Activated naive CD4-positive, alpha-beta T cell treated with anti-CD3 and anti-CD28 coated beads for 36 hours (primary cell): Measurements from ENCODE around the gene R3HCC1L. TPM values are rescaled to one million over a fixed set of nuclear protein-coding genes. Genes with fewer than 3 reads are reported as not detected.

Experiments
- CTCF ChIA-PET: fragments of 350-600 bp; sonication (Branson Sonifier 250); formaldehyde crosslinking; loops from one replicate; lab custom pipeline; 2021; ENCODE audit warnings: antibody characterized with exemption; lab: Charles Lee
- DNase-seq: peaks from one replicate; pipeline ENCODE4 v3.0.0-alpha.2; 2020
- H3K27ac Mint-ChIP-seq: one replicate; pipeline ENCODE4 v1.8.0; 2021; ENCODE audit warnings: mild to moderate bottlenecking, mixed read lengths
- H3K27me3 Mint-ChIP-seq: one replicate; pipeline ENCODE4 v1.8.0; 2021; ENCODE audit warnings: low read depth, mixed read lengths
- H3K36me3 Mint-ChIP-seq: one replicate; pipeline ENCODE4 v1.8.0; 2021; ENCODE audit warnings: low read depth, mixed read lengths
- H3K4me1 Mint-ChIP-seq: one replicate; pipeline ENCODE4 v1.8.0; 2021; ENCODE audit warnings: low read depth, mixed read lengths
- H3K4me3 Mint-ChIP-seq: one replicate; pipeline ENCODE4 v1.8.0; 2021; ENCODE audit warnings: mild to moderate bottlenecking, moderate library complexity, mixed read lengths
- H3K9me3 Mint-ChIP-seq: one replicate; pipeline ENCODE4 v1.8.0; 2021; ENCODE audit warnings: mixed read lengths
- intact Hi-C: fragments of 100-400 bp; cut with micrococcal nuclease; formaldehyde crosslinking; loops from one replicate; pipeline ENCODE4 v1.15.1; 2023
- total RNA-seq, 2 experiments: library from RNA; stranded (reverse); gene quantifications; one replicate each; pipeline ENCODE4 v1.2.3, GENCODE V29; 2021

R3HCC1L gene
- 10 to 100 TPM; 13.4 to 13.6 TPM for total RNA-seq

DNA sequence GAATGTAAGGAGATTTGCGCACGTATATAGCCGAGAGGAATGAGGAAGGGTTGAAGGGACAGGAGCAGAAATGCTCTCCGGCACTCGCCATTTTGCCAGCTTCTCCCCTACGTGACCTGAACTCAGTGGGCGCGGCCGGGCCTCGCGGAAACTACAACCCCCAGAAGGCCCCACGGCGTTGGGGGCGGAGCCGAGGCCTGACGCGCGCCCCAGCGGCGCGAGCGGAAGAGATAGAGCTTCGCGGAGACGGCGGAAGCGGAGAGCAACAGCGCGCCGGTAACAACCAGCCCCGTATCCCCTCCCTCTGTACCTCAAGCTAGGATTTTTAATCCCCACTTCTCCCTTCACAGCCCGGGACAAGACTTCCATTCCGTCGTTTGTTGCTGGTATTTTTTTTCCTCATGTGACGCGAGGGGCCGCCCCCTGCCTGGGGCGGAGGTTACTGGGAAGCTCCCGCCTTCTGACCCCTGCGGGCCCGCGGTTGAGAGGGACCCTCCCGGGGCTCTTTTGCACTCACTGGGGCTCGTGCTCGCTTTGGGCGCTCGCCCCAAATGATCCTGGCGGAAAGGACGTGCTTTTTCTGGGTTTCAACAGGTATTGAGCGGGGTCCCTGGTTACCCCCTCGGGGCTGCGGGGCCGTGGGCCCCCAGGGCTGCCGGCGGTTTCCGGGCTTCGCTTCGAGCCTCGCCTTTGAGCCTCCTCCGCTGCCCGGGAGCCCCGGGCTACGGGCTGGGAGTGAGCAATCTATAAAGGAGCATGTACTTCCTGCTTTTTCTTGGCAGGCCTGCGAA lies at the start of gene R3HCC1L:
Gene R3HCC1L (plus strand): TSS at position 227 of the 791 bp plus-strand sequence. CDS start 73,458 bp downstream, outside the sequence.
- peak within 1 kb of the TSS; percentile 89 for H3K4me3 Mint-ChIP-seq
- peak within 1 kb of the TSS; percentile 96 for H3K27ac Mint-ChIP-seq
- intact Hi-C loops = loop anchor here (1.0 to 10.0 kb wide), 11 partner anchors 282 to 1598 kb away; partner anchors contain the start of genes ARHGAP19, AVPI1, COX15 and CUTC
- DNase-seq = peak; percentile 94
- no peaks in the 10 kb centered on the region for H3K27me3 Mint-ChIP-seq
- CTCF ChIA-PET = interaction anchor here (0.9 to 1.5 kb wide), 4 partner anchors 37 to 1547 kb away, joined by 3 to 4 read pairs (median 3); no protein-coding TSS in a partner anchor
- H3K9me3 Mint-ChIP-seq = no peaks in the 10 kb centered on the region
- H3K4me1 Mint-ChIP-seq = peaks cover 36% of the 10 kb centered on the region
- H3K36me3 Mint-ChIP-seq = peaks cover 4% of the 10 kb centered on the region

DNA sequence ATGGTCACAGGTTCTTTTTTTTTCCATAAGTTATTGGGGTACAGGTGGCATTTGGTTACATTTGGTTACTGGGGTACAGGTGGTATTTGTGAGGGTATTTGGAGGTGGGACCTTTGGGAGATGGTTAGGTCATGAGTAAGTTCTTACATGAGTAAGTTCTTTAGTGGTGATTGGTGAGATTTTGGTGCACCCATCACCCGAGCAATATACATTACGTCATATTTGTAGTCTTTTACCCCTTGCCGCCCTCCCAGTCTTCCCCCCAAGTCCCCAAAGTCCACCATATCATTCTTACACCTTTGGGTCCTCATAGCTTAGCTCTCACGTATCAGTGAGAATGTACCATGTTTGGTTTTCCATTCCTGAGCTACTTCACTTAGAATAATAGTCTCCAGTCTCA lies 49.2 kb upstream of the R3HCC1L start:
- intact Hi-C loops = no loop called here
- no peak overlapping the region for H3K27ac Mint-ChIP-seq
- H3K27me3 Mint-ChIP-seq = peaks cover 12% of the 10 kb centered on the region
- H3K9me3 Mint-ChIP-seq = no peaks in the 10 kb centered on the region
- H3K4me1 Mint-ChIP-seq = no peaks in the 10 kb centered on the region
- no peaks in the 10 kb centered on the region for H3K36me3 Mint-ChIP-seq
- DNase-seq = no peak
- no peak overlapping the region for H3K4me3 Mint-ChIP-seq
- CTCF ChIA-PET = no interaction called here

DNA sequence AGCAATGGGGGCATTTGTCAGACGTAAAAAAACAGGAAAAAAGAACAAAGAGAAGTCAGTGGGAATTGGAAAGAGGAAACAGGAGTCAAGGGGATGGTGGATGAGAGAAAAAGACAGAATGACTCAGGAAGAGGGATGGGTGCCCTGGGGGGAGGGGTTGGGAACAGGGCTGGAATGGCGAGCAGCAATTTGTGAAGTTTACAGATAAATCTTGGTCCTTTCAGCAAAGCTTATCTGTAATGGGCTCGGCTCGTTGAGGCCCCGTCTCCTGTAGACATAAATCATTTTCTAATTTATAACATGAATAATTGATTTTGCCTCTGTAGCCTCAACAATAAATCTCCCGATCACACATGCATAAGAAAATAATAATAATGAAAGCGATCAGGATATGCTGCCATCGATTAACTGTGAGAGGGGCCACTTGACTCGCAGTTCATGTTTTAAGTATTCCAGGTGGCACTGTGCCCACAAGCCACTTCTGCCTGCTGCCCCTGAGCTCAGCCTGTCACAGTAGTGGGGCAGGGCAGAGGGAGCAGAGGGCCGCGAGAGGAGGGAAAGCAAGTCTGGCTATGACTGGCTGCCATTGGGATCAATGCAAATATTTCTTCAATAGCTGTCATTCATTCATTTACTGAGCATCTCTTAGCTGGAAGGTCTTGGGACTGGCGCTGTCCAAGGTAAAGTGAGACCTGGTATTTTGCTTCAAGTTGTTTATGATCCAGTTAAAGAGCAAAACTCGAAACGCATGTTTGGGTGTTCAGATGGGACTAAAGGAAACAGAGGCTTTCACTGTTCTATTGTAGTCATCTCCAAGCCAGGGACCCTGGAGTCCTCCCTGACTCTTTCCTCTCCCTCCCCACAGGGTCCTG lies 47.4 kb upstream of the R3HCC1L start:
- Mint-ChIP-seq H3K4me3 (no peak overlapping the region), H3K4me1 (no peaks in the 10 kb centered on the region), H3K36me3 (no peaks in the 10 kb centered on the region), H3K27me3 (peaks cover 14% of the 10 kb centered on the region), H3K9me3 (no peaks in the 10 kb centered on the region), H3K27ac (no peak overlapping the region)
- CTCF ChIA-PET = no interaction called here
- DNase-seq = no peak
- intact Hi-C loops = no loop called here

DNA sequence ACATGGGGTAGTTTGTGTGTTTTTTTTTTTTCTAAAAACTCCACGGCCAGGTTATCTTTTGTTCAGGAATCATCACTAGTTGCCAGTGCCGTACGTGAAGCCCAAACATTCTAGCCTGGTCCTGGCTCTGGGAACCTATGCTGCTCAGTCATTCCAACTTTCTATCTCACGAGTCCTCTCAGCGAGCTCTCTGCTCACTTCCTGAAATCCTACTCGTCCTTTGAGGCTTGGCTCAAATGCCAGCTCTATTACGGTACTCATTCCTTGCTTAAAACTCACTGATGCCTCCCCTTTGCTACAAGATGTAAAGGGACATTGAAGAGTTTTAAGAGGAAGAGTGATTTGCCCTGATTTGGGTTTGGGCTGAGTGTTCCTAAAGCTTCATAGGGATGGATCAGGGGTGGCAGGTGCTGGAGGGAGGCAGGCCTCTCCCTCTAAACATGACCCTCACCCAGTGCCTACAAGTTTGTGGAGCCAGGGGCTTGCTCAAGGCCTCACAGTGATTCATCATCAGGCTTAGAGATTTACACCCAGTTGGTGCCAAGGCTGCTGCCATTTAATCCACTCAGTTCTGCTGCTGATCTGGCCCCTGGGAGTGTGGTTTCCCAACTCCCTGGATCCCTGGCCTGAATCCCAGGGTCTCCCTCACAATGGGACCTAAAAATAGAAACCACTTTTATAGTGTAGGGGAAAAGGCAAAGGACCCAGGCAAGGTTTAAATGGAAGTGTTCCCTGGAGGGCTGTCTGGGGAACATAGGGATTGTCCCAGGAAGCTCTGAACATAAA lies 46.1 kb upstream of the R3HCC1L start:
- no peaks in the 10 kb centered on the region for H3K9me3 Mint-ChIP-seq
- no peaks in the 10 kb centered on the region for H3K4me1 Mint-ChIP-seq
- CTCF ChIA-PET = no interaction called here
- no peak for DNase-seq
- intact Hi-C loops = no loop called here
- no peak overlapping the region for H3K4me3 Mint-ChIP-seq
- no peak overlapping the region for H3K27ac Mint-ChIP-seq
- no peaks in the 10 kb centered on the region for H3K36me3 Mint-ChIP-seq
- peaks cover 21% of the 10 kb centered on the region for H3K27me3 Mint-ChIP-seq

DNA sequence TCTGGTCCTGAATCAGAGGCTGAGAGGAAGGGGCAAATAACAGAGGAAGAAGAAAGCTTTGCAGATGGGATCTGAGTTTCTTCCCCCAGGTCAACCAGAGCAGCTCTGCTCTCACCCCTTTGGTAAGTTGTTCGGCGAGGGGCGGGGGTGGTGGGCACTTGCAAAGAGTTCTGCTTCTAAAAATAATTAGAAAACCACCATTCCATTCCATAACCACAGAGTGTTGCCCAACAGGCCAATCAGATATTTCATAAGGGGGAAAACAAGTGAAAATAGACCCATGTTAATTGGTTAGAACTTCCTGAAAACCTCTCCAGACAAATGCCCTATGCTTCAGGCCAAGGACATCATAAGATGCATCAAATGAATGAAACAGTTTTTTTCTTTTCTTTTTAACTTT lies 43.6 kb upstream of the R3HCC1L start:
- DNase-seq = no peak
- Mint-ChIP-seq H3K36me3 (no peaks in the 10 kb centered on the region), H3K4me3 (no peak overlapping the region), H3K9me3 (no peaks in the 10 kb centered on the region), H3K27ac (no peak overlapping the region), H3K4me1 (no peaks in the 10 kb centered on the region), H3K27me3 (peaks cover 21% of the 10 kb centered on the region)
- intact Hi-C loops = no loop called here
- CTCF ChIA-PET = no interaction called here

DNA sequence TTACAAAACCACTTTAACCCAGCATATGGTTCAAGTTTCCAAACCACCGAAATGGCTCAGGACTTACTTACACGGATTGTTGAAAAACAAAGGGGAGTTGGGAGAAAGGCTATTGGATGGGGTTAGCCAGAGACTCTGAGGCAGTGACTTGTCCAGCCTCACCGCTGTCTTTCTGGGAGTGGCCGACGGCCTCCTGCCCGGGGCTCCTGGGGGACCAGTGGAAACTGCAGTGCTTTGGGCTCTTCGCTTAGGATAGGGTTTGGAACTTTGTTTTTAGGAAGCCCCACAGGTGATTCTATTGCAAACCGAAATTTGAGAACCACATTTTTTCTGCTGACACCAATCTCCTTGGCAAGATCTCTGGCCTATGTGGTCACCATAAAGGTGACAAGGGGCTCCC lies 38.1 kb upstream of the R3HCC1L start:
- no peak overlapping the region for H3K27ac Mint-ChIP-seq
- no peak for DNase-seq
- intact Hi-C loops = no loop called here
- no peak overlapping the region for H3K4me3 Mint-ChIP-seq
- H3K36me3 Mint-ChIP-seq = no peaks in the 10 kb centered on the region
- CTCF ChIA-PET = no interaction called here
- H3K9me3 Mint-ChIP-seq = no peaks in the 10 kb centered on the region
- H3K4me1 Mint-ChIP-seq = no peaks in the 10 kb centered on the region
- H3K27me3 Mint-ChIP-seq = peaks cover 7% of the 10 kb centered on the region

DNA sequence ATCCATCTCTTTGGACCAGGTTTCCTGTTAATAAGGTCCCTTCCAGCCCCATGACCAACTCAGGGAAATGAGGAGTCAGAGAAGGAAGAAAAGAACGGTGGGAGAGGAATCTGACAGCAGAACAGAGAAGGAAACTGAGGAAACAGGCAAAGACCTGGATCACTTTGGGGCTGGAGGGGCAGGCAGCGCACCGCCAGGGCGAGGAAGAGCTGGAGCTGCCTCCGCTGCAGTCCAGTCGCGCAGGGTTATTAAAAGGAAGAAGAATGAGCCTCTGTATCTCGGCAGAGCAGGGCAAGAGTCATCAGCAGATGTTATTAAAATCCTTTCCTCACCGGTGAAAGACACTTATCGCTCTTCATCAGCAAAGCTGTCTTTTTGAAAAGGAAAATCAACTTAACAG lies 37.7 kb upstream of the R3HCC1L start:
- Mint-ChIP-seq H3K4me3 (no peak overlapping the region), H3K4me1 (no peaks in the 10 kb centered on the region), H3K9me3 (no peaks in the 10 kb centered on the region), H3K36me3 (no peaks in the 10 kb centered on the region), H3K27ac (no peak overlapping the region), H3K27me3 (peaks cover 7% of the 10 kb centered on the region)
- DNase-seq = no peak
- intact Hi-C loops = no loop called here
- CTCF ChIA-PET = no interaction called here

DNA sequence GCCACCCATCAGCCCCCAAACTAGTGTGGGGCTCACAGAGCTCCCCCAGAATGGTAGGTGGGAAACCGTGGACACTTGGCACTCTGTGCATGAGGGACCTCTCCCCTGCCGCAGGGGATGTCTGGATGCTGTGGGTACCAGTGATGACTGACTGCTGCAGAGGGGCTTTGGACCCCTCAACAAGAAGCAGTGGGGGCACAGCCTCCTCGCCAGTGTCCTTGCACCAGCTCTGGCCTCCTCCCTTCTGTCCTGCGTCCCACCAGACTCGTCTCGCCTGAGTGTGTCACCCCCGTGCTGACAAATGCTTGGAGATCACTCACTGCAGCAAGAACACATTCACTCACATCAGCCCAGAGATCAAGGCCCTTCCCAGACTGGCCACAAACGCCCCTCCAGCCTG lies 37.3 kb upstream of the R3HCC1L start:
- CTCF ChIA-PET = no interaction called here
- Mint-ChIP-seq H3K9me3 (no peaks in the 10 kb centered on the region), H3K4me3 (no peak overlapping the region), H3K27me3 (peaks cover 7% of the 10 kb centered on the region), H3K27ac (no peak overlapping the region), H3K4me1 (no peaks in the 10 kb centered on the region), H3K36me3 (no peaks in the 10 kb centered on the region)
- DNase-seq = no peak
- intact Hi-C loops = no loop called here

DNA sequence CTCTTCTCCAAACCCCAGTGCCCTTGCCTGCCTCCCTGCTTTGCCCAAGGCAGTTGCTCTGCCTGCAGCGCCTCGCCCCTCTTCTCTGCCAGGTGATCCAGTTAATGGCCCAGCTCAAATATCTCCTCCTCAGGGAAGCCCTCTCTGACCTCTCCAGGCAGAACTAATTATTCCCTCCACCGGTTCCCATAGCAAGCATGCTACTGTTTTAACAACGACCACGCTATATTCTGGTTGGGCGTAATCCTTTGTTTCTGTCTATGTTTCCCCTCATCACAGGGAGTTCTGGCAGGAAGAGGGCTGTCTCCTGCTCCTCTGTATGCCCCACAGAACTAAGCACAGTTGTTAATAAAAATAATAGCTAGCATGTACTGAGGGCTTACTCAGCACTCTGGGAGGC lies 36.8 kb upstream of the R3HCC1L start:
- no peak overlapping the region for H3K4me3 Mint-ChIP-seq
- no peaks in the 10 kb centered on the region for H3K36me3 Mint-ChIP-seq
- H3K9me3 Mint-ChIP-seq = no peaks in the 10 kb centered on the region
- no peak for DNase-seq
- intact Hi-C loops = no loop called here
- H3K4me1 Mint-ChIP-seq = no peaks in the 10 kb centered on the region
- peaks cover 7% of the 10 kb centered on the region for H3K27me3 Mint-ChIP-seq
- H3K27ac Mint-ChIP-seq = no peak overlapping the region
- CTCF ChIA-PET = interaction anchor here (0.6 to 1.4 kb wide), 2 partner anchors 56 to 182 kb away, joined by 3 to 5 read pairs; no protein-coding TSS in a partner anchor

DNA sequence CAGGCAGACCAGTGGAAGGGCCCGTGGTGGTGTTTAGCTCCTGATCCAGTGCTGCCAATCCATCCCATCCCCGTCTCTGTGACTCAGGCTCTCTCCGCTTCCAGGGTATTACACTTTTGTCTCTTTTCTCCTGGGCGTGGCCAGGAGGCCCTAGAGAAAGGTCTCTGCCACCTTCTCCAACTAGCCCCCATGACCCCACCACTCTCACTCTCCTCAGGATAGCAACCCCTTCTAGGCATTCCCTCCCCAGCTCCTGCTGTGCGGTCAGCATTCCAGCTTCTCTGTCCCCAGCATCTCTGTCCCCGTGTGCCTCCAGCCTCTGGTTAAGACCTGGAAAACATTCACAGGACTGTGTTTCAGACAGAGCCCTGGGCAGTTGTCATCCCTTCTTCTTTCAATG lies 36.2 kb upstream of the R3HCC1L start:
- Mint-ChIP-seq H3K27me3 (peaks cover under 1% of the 10 kb centered on the region), H3K27ac (no peak overlapping the region), H3K4me1 (no peaks in the 10 kb centered on the region), H3K36me3 (no peaks in the 10 kb centered on the region), H3K9me3 (no peaks in the 10 kb centered on the region), H3K4me3 (no peak overlapping the region)
- CTCF ChIA-PET = interaction anchor here (0.6 to 1.4 kb wide), 2 partner anchors 57 to 182 kb away, joined by 3 to 5 read pairs; no protein-coding TSS in a partner anchor
- DNase-seq = no peak
- intact Hi-C loops = no loop called here

DNA sequence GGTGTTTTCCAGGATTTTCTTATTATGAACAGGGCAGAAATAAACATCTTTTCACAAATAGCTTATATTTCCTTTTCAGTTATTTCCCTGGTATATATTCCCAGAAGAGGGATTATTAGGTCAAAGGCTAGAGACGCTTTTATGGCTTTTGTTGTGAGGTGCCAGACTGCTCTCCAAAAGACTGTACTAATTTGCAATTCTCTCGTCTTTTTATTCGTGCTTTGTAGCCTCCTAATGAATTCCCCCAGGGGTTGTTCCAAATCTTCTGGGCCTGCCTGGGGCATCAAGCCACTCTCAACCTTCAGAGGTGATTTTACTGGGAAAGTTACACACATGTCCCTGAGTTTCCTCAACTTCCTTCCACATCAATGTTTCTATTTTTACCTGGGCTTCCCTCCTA lies 34.0 kb upstream of the R3HCC1L start:
- Mint-ChIP-seq H3K9me3 (no peaks in the 10 kb centered on the region), H3K4me1 (no peaks in the 10 kb centered on the region), H3K4me3 (no peak overlapping the region), H3K36me3 (no peaks in the 10 kb centered on the region), H3K27me3 (no peaks in the 10 kb centered on the region), H3K27ac (no peak overlapping the region)
- no peak for DNase-seq
- CTCF ChIA-PET = no interaction called here
- intact Hi-C loops = no loop called here

DNA sequence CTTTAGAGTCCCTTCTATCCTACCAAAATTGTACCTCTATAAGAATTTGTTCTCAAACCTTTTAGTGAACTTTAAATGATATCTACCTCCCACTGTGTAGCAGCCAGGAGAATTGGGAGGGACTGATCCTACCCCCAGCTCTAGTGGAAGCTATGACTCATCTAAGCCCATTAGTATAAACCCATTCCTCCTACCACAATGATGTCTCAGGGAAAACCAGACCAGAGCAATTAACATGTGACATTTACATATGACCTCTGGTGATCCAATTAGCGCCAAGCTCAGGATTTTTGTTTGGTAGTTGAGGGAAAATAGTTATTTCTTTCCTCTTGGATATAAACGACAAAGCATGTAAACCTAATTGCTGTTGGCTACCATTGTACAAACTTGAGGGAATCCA lies 33.1 kb upstream of the R3HCC1L start:
- no peak for DNase-seq
- H3K4me1 Mint-ChIP-seq = no peaks in the 10 kb centered on the region
- no peaks in the 10 kb centered on the region for H3K36me3 Mint-ChIP-seq
- H3K27me3 Mint-ChIP-seq = no peaks in the 10 kb centered on the region
- CTCF ChIA-PET = no interaction called here
- H3K4me3 Mint-ChIP-seq = no peak overlapping the region
- no peaks in the 10 kb centered on the region for H3K9me3 Mint-ChIP-seq
- H3K27ac Mint-ChIP-seq = no peak overlapping the region
- intact Hi-C loops = no loop called here
